ENCODE data around the gene NSFL1C.
"Not testable (repeated sequence)": the region's sequence is repeated elsewhere in the genome, so short reads cannot be mapped to it uniquely, and the experiment has no call there.

NSFL1C gene

GRCh38 chr20:1499528-1500420 lies 33.1 kb upstream of the NSFL1C start:
- no peaks in the 10 kb centered on the region for H3K79me2 ChIP-seq
- H3K27ac ChIP-seq: no peak overlapping the region
- no peaks in the 10 kb centered on the region for H3K4me1 ChIP-seq
- H3K4me3 ChIP-seq (ENCODE audit: low read depth, low read length): no peak overlapping the region
- H3K4me2 ChIP-seq (ENCODE audit: low read length): no peak overlapping the region
- no peak overlapping the region for H3K9ac ChIP-seq
- H3K9me3 ChIP-seq (ENCODE audit: control insufficient read depth, low read length): no peaks in the 10 kb centered on the region
- TF ChIP-seq CTCF (IDR thresholded peaks at IDR 0.05): no peak
- H3K36me3 ChIP-seq (ENCODE audit: control insufficient read depth, insufficient read depth, low read length): no peaks in the 10 kb centered on the region
- no peak overlapping the region for H2AFZ ChIP-seq
- no peaks in the 10 kb centered on the region for H3K27me3 ChIP-seq (ENCODE audit: control insufficient read depth, insufficient read depth, low read length)

- not testable (repeated sequence) for H2AFZ ChIP-seq; H3K9ac ChIP-seq; H3K36me3 ChIP-seq (ENCODE audit: control insufficient read depth, insufficient read depth, low read length); H3K79me2 ChIP-seq; H3K4me2 ChIP-seq (ENCODE audit: low read length); H3K4me3 ChIP-seq (ENCODE audit: low read depth, low read length); H3K4me1 ChIP-seq; H3K27ac ChIP-seq; H3K27me3 ChIP-seq (ENCODE audit: control insufficient read depth, insufficient read depth, low read length); H3K9me3 ChIP-seq (ENCODE audit: control insufficient read depth, low read length)
Measured at GRCh38 chr20:1497371-1497770, 30.7 kb upstream of the NSFL1C start.

GRCh38 chr20:1496930-1497329 lies 30.3 kb upstream of the NSFL1C start:
- no peak for TF ChIP-seq CTCF (IDR thresholded peaks at IDR 0.05)
- Histone ChIP-seq H3K4me1 (no peaks in the 10 kb centered on the region), H3K4me2 (ENCODE audit: low read length) (no peak overlapping the region), H3K79me2 (no peaks in the 10 kb centered on the region), H3K27ac (no peak overlapping the region), H3K36me3 (ENCODE audit: control insufficient read depth, insufficient read depth, low read length) (no peaks in the 10 kb centered on the region), H3K4me3 (ENCODE audit: low read depth, low read length) (no peak overlapping the region), H3K9me3 (ENCODE audit: control insufficient read depth, low read length) (no peaks in the 10 kb centered on the region), H3K27me3 (ENCODE audit: control insufficient read depth, insufficient read depth, low read length) (no peaks in the 10 kb centered on the region), H3K9ac (no peak overlapping the region), H2AFZ (no peak overlapping the region)

- no peaks in the 10 kb centered on the region for H3K27me3 ChIP-seq (ENCODE audit: control insufficient read depth, insufficient read depth, low read length)
- no peaks in the 10 kb centered on the region for H3K4me1 ChIP-seq
- H3K9ac ChIP-seq: no peak overlapping the region
- no peak overlapping the region for H3K4me2 ChIP-seq (ENCODE audit: low read length)
- no peak overlapping the region for H3K27ac ChIP-seq
- H3K79me2 ChIP-seq: no peaks in the 10 kb centered on the region
- no peak for TF ChIP-seq CTCF (IDR thresholded peaks at IDR 0.05)
- no peaks in the 10 kb centered on the region for H3K36me3 ChIP-seq (ENCODE audit: control insufficient read depth, insufficient read depth, low read length)
- H3K9me3 ChIP-seq (ENCODE audit: control insufficient read depth, low read length): no peaks in the 10 kb centered on the region
- H2AFZ ChIP-seq: no peak overlapping the region
- H3K4me3 ChIP-seq (ENCODE audit: low read depth, low read length): no peak overlapping the region
Measured at GRCh38 chr20:1494436-1494835, 27.8 kb upstream of the NSFL1C start.

GRCh38 chr20:1493536-1493935 lies 26.9 kb upstream of the NSFL1C start:
- H3K36me3 ChIP-seq (ENCODE audit: control insufficient read depth, insufficient read depth, low read length): no peaks in the 10 kb centered on the region
- no peaks in the 10 kb centered on the region for H3K79me2 ChIP-seq
- no peaks in the 10 kb centered on the region for H3K27me3 ChIP-seq (ENCODE audit: control insufficient read depth, insufficient read depth, low read length)
- no peak overlapping the region for H3K4me3 ChIP-seq (ENCODE audit: low read depth, low read length)
- H3K9me3 ChIP-seq (ENCODE audit: control insufficient read depth, low read length): no peaks in the 10 kb centered on the region
- no peak overlapping the region for H2AFZ ChIP-seq
- H3K4me1 ChIP-seq: no peaks in the 10 kb centered on the region
- no peak overlapping the region for H3K27ac ChIP-seq
- H3K9ac ChIP-seq: no peak overlapping the region
- no peak for TF ChIP-seq CTCF (IDR thresholded peaks at IDR 0.05)
- H3K4me2 ChIP-seq (ENCODE audit: low read length): no peak overlapping the region
